HG02763 (cell line): Measurements from ENCODE around the gene LMTK2.
A peak's percentile ranks its signal among the peaks of the same experiment; 100 is the strongest.

ENCODE experiments used
- ATAC-seq: cut with Tn5 transposase; IDR thresholded peaks from one replicate; pipeline ENCODE4 v1.9.1; 2021; ENCODE audit warnings: mild to moderate bottlenecking, moderate library complexity; ENCODE audit not compliant: unreplicated experiment

The LMTK2 gene

DNA sequence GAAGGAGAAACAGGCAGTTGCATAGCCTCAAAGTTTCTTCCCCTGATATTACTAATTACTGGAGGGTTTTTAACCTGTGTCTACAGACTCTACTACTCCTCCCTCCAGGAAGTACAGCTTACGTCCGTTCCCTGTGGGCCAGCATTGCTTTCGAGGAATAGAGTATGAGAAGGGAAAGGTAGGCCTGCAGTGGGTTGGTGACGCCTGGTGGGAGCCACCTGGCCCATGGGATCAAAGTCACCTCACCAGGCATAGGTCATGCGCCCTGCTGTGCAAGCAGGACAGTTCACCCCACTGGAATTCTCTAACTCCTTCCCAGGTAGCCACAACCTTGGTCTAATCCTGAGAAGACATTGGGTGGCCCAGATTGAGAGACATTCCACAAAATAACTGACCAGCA is 29.8 kb downstream of the LMTK2 start:
- no peak for ATAC-seq

DNA sequence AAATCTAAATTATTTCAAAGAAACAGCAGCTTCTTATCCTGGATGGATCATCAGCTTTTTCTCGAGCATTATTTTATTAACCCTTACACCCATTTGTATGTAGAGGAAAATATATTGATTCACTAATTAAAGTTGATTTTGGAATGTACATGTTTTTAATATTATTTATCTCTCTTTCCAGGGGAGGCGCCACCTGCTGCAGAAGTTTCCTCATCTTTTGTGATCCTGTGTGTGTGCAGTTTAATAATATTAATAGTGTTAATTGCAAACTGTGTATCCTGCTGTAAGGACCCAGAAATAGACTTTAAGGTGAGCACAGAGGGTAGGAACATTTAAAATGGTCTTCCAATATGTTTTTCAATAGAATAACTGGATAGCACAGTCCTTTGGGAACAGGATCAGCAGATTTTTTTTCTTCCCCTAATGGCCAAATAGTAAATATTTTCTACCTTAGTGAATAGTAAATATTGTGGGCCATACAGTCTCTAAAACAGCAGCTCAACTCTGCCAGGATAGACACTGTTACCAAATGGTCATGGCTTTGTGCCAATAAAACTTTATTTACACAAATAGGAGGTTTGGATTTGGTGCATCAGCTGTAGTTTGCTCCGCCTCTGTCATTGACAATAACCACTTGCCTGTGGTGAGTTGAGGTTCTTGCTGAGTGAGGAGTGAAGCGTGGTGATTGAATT is 30.6 kb downstream of the LMTK2 start:
- no peak for ATAC-seq

DNA sequence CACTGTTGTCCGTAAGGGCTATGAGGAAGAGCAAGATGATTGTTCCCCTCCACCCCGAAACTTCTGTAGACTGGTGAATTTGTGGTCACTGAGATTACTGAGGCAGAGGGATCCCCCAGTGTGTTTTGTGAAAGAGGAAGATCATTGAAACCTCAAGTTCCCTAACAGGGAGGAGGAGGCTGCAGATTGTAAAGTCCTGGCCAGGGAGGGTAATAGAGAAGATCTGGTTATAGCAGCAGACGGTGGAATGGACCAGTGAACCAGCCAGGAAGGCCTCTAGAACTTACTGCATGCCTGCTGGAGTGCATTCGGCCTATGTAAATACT is 31.1 kb downstream of the LMTK2 start:
- ATAC-seq, result peak; percentile 63

DNA sequence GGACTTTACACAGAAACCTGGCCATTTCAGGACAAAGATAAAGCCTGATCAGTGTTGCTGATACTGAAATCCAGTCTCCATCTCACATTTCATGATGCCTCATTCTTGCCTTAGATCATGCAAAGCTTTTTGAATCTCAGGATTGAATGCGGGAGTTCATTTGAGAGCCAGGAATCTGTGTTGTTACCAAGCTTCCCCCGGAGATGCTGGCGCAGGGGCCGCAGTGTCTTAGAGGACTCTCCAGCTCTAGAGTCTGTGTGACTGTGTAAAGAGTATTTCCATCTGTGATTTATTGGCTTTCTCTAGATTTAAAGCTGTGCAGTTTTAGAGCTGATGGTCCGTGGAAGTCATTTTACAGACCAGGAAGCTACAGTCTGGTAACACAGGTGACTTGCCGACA is 32.0 kb downstream of the LMTK2 start:
- ATAC-seq, result no peak

DNA sequence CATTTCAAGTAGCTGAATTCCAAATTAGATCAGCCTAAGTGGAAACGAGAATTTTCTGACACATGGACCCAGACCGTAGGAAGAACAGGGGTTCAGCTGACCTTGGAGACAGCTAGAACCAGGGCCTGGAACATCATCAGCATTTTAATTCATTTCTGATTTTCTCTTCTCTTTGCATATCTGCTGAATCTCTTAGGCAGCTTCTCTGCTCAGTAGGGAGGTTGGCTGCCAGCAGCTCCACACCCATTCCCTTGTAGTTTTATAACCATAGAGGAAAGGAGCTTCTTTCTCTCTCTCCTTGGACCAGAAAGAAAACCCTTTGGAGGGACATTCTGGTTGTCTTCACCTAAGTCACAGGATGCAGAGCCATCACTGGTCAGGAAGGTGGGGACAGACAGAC is 36.0 kb downstream of the LMTK2 start:
- no peak for ATAC-seq

DNA sequence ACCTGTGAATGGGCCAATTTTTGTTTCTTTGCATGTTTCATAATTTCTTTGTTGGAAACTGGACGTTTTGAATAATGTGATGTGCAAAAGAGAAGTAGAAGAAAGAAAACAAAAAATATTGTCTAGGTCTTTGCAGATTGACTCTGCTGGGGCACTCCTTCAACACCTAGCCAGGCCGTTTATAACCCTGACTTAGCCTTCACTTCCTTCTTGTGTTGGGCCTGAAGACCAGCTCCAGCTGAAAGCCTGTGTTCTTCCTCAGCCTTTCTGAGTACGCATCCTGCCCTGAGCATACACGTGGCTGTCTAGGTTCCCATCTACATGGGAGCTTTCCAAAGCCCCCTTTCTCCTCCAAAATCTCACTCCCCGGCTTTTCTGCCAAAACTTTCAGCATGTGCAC is 41.9 kb downstream of the LMTK2 start:
- ATAC-seq, result no peak

DNA sequence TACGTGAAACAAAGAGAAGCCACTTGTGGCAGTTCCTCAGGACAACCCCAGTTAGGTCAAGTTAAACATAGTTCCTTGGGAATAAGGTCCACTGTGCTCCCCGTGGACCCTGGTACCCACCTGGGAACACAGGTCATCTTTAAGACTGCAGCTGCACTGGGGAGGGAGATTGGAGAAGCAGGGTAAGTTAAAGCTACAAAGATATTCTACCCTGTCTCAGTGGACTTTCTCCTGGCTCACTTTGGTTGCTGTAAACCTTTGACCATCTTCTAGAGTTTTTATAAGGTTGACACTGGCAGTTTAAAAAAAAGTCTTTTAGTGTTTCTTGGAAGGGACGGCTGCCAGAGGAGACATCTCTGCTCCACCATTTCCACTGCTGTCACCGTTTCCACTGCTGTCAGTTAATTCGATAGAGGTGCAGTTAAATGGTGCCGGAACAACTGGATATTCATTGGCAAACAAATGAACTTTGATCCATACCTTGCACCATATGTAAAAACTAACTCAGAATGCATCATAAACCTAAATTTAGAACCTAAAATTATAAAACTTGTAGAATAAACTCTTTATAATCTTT is 42.5 kb downstream of the LMTK2 start:
- no peak for ATAC-seq

DNA sequence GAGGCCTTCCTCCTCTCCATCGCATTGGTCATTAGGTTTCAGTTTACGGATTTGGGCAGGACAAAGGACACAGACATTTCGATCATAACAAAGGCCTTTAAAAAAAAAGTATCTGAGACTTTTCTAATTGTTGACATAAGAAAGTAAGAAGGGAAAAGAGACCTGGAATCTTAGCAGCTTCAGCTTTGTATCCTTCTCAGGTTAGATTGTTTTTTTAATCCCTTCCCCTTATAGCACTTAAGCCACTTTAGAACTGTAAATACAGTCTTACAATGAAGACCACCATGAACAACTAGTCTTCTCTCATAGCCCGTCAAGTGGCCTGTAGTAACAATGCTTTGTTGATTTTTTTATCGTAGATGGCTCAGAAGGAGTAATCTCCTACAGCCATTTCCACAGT is 45.2 kb downstream of the LMTK2 start:
- no peak for ATAC-seq

DNA sequence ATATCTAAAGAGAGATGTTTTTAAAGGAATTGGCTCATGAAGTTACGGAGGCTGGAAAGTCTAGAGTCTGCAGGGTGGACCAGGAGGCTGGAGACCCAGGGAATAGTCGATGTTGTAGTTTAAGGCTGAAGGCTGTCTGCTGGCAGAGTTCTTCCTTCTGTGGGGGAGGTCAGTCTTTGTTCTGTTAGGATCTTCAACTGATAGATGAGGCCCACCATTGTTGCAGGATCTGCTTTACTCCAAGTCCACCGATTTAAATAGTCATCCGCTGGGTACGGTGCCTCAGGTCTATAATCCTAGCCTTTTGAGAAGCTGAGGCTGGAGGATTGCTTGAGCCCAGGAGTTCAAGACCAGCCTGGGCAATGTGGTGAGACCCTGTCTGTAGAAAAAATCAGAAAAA is 50.0 kb downstream of the LMTK2 start:
- no peak for ATAC-seq

DNA sequence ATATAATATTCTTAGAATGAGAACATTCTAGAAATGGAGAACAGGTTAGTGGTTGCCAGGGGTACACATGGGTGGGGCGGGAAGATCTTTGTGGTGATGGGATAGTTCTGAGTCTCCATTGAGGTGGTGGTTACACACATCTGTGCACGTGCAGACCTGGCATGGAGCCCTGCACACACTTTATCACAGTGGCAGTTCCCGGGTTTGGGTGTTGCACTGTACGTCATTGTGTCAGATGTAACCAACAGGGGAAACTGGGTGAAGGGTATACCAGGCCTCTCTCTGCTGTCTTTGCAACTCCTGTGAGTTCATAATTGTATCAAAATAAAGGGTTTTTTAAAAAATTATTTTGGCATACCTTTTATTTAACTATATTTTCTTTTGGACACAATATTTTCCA is 51.1 kb downstream of the LMTK2 start:
- no peak for ATAC-seq

DNA sequence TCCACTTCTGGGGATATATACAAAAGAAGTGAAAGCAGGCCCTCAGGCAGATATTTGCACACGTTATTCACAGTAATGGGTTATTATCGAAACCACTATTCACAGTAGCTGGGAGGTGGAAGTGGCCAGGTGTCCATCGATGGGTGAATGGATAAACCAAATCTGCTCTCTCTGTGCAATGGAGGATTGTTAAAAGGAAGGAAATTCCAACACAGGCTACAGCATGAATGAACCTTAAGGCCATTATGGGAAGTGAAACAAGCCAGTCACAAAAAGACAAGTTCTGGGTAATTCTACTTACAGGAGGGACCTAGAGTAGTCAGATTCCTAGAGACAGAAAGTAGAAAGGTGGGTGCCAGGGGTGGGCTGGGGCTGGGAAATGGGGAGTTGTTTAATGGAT is 56.1 kb downstream of the LMTK2 start:
- ATAC-seq, result no peak

DNA sequence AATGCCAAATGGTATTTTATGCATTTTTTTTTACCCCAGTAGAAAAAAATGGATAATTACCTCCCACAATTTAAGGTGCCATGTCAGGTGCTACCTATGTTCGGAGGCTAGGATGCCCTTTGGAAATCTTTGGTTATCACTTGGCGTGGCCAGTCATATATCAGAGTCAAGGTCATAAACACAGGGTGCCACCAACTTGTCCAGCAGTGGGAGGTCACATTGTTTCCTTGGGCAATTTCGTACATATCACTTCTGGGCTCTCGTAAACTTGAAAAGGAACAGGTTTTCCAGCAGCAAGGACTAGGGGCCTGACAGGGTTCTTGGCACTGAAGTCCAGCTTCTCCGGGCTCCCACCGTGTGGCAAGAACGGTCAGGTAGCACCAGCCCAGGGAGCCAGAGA is 56.6 kb downstream of the LMTK2 start:
- ATAC-seq, result no peak

DNA sequence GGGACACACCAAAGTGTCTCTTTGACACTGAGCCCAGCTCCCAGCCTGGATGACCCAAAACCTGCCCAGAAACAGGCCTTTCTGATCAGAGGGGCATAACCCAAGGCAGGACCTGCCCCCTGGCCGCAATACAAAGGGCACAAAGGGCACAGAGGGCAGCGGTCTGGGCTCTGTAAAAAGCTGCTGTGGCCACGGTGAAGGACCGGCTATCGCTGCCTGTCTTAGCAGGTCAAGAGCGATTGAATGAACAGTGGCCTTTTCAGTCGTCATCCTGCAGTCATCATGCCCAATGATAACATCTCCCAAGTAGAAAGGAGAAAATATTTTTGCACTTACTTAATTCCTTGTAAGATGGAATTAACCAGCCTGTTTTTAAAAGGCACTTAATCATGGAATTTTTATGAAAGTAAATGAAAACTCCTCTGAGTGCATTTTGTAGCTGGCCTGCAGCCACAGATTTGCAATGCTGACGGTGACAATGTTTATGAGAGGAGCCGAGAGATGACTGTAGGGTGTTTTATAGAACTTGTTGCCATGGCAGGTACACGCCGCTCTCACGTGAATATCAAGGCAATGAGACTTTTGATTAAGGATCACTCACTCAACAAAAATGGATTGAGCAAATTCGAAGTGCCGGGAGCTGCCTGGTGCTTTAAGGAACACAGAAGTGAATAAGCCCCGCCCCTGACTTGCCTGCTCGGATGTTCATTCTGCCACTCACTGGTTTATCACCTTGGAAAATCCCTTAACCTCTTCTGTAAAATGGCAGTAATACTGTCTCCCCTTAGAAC is 57.2 kb downstream of the LMTK2 start:
- ATAC-seq, result no peak

DNA sequence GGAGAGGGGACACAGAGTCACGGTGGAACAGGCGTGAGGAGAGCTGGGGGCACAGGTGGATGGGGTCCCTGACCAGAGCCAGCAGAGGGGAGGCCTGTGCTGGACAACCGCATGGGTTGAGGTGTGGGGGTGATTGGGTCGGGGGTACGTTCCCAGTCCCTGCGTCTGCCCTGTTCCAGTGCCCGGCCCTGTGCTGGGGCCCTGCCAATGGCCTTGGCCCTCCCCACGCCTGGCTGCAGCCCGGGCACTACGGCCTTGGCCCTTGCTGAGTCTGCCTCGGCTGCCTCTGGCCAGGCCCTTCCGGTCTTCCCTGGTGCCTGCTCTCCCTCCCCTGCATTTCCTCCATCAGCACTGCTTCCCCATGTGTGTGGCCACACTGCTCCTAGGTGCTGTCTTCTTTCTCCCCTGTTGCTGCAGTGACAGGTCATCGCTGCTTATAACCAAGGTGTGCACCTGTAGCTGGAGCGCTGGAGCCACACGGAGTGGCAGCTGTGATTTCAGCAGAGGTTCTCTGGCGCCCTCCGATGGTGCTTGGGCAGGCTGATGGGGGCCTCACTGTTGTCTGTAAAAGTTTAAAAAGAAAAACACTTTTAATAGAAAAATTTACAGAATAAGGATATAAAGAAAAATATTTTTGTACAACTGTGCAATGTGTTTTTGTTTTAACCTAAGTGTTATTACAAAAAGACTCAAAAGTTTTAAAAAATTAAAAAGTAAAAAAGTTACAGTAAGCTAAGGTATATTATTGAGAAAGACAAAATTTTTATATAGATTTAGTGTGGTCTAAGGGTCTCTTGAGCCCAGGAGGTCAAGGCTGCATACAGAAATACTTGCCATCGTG is 59.4 kb downstream of the LMTK2 start:
- no peak for ATAC-seq

DNA sequence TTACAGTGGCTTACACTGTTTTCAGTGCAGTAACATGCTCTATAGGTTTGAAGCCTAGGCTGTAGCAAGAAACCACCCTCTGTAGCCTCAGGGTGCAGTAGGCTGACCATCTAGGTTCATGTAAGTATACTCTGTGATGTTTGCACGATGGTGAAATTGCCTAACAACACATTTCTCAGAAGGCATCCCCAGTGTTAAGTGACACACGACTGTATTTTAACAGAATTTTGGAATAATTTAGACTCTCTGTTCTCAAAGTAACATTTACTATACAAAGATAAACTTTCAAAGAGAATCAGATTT is 60.0 kb downstream of the LMTK2 start:
- ATAC-seq, result no peak

DNA sequence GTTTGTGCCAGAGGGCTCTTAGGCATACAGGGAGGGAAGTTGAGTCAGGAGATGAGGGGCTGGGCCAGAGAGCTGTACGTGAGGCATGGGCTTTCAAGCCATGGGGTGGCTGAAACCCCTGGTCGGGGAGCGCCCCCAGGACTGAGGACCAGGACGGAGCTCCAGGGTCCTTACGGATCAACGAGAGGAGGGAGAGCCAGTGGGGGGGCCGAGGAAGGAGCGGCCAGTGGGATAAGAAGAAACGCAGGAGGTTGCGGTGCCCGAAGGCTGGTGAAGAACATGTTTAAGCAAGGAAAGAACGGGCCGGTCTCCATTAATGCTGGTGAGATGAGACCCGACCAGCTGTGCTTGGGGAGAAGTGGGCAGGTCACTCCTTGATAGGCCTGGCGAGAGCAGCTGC is 61.0 kb downstream of the LMTK2 start:
- ATAC-seq, result no peak

DNA sequence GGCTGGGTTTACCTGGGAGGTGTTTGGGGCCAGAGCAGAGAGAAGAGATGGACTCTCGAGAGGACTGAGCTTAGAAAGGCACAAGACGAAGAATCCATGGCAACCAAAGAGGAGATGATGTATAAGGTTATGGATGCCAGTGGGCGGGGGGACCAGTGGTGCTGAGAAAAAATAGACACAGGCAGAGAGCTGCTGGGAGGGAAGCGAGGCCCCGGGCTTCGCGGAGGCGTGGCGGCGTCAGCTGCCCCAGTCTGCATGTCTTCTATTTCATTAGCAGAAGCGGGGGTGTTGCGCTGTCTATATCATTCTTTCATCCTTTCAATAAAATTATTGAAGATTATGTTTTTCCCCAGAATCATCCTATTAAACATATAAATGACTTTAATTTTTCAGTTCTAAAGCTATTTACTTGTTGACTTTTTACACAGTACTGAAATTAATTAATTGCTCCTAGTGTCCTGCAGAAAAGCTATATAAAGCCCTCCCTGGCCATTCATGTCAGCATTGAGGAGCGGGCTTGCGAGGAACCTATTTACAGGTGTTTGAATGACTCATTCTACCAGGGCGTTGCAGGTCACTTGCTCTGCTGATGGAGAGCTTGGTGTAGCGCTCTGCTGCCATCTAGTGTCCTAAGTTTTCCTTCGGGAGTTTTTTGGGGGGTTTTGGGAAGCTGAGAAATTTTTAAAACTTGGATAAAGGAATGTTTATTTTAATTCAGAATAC is 61.7 kb downstream of the LMTK2 start:
- ATAC-seq, result no peak

DNA sequence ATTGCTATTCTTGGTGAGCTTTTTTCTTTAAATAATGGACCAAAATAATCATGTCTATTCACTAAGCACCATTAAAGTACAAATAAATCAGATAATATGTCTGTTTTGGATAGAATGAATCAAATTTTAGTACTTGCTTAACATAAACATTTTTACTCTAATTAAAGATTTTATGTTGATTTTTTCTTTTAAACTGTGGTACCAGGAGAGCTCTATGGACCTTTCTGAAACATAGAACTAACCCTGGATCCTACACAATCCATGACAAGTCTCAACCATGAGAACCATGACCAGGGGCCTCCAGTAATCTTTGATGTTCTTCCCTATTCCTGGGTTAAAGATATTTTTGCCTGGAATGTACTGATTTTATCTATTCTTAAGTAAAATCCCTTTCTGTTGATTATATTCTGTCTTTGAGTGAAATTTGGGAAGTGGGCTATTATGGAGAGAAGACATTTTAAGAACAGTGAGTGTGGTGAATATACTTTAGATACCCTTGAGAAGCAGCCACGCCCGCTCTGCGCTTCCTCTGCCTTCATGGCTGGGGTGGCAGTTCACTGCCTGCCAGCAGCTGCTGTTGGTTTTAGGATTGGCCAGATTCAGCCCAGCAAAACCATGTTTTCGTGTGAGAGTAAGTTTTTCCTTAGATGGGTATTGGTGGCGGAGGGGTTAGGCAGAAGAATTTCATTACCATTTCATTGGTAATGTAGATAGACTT is 62.4 kb downstream of the LMTK2 start:
- no peak for ATAC-seq

DNA sequence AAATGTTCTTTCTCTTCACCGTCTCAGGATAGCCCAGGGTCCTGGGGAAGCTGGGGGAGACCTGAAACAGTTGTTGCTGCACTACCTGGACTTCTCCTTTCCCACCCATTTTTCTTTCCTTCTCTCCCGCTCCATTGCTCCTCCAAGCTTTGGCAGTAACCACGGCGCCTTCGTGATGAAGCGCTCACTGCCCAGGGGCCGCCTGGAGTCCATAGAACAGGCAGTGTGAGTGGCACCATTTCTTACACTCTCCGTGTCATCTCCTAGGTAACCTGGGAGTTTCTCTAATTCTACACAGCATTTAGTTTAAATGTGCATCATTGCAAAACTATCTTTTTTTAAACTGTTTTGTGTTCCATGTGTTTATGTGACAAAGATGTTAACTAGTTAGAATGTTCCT is 64.3 kb downstream of the LMTK2 start:
- no peak for ATAC-seq

DNA sequence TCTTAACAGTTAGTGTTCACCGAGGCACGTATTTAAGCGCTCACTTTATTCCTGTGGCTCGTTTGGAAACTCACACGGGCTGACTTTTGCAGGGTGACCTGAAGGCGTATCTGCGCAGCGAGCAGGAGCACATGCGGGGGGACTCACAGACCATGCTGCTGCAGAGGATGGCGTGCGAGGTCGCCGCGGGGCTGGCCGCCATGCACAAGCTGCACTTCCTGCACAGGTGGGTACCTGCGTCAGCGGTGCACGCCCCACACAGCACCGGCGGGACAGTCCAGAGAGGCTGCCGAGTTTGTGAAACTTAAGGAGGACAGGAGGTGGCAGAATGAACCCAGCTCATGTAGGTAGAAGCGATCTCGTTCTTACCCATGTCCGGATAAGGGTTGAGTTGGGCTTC is 64.8 kb downstream of the LMTK2 start:
- ATAC-seq, result no peak
